Superior temporal gyrus (tissue), 1 donor: ENCODE measurements around the gene BCL2.
A peak's percentile ranks its signal among the peaks of the same experiment; 100 is the strongest.

ENCODE experiments used
- DNase-seq: peaks from one replicate; pipeline ENCODE4 v3.0.0-alpha.2; 2016; ENCODE audit errors: extremely low spot score

BCL2 gene

DNA sequence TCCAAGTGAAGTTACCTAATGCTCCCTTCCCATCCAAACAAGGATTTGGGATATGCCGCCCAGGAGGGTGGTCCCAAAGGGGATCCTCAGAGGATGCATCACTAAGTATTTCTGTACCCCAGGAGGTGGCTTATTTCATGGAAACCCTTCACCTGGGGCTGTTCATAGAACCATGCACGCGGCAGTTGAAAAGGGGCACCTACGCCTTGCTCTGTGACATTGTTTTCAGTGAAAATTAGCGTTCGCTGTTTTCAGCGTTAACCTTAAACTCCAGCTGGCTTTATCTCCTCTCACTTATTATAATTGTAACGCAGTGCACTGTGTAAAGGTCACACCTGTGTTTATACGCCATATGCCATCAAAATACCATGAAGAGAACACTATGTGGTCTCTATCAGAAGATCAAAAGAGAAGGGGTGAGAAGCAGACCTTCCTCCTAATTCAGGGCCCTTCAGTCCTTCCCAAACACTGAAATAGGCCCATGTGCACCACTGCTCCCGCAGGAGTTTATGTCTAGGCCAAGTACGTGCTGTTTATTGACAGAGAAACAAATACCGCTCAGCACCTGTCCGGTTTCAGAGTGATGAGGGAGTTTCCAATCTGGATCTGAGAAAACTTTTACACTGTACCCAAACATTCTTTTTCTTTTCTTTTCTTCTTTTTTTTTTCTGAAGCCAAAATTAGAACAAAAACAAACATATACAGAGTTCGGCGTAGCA is 162.1 kb downstream of the BCL2 start:
- no peak for DNase-seq

DNA sequence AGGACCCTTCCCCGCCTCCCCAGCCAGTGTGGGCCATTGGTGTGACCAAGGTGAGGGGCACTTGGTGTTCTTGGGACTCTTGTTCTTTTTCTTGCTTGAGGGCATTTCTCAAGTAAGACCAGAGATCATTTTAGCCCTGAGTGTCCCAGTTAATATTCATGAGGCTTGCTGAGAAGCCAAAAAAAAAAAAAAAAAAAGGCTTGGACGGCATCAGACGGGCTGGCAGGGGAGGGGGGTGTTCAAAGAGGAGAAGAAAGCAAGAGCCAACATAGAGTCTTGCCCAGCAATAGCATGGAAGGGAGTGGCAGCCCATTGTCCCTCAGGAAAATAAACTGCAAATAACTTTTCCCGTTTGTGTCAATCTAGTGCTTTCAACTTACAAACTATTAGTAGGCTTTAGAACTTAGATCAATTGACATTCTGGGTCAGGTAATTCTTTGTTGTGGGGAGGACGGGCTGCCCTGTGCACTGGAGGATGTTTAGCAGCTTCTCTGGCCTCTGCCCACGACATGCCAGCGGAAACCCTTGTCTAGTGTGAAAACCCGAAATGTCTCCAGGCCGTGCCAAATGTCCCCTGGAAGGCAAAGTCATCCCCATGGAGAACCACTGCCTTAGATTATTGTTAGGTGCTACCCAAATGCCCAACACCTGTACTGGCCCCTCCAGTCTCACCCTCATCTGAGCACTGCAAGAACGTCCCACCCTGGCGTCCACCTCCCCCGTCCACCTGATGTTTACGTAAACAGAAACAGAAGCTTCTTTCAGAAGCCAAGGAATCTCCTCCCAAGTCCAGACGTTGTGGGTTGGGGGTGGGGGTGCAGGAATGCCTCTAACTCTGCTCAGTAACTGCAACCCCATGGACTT is 163.4 kb downstream of the BCL2 start:
- no peak for DNase-seq

DNA sequence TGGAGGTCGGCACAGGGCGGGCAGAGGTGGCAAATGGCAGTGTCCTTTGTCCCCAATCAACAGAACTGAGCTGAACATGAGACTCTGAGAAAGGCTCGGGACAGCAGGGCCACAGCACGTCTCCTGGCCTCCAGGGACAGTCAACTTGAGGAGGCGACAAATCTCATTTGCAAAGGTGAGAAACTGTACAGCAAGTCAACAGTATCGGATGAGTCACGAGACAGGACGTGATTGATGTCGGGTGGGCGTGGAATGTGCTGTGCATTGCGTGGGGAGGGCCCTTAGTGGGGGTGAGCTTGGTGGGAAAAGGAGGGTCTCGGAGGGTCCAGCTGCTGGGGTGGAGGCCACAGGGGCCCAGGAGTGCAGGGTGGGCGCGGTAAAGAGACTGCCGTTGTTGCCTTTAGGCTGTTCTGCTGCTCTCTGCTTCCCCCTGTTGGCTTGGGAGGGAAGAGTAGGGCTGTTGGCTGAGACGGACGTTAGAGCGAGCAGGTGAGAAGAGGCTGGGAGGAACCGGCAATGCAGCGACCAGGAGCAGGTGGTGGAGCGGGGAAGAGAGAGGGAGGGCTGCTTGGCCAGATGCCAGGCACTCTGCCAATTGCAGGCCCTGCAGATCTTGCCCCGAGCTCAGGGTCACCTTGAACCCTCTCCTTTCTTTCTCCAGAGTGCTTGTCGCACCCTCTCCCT is 164.3 kb downstream of the BCL2 start:
- DNase-seq, result peak; percentile 53

DNA sequence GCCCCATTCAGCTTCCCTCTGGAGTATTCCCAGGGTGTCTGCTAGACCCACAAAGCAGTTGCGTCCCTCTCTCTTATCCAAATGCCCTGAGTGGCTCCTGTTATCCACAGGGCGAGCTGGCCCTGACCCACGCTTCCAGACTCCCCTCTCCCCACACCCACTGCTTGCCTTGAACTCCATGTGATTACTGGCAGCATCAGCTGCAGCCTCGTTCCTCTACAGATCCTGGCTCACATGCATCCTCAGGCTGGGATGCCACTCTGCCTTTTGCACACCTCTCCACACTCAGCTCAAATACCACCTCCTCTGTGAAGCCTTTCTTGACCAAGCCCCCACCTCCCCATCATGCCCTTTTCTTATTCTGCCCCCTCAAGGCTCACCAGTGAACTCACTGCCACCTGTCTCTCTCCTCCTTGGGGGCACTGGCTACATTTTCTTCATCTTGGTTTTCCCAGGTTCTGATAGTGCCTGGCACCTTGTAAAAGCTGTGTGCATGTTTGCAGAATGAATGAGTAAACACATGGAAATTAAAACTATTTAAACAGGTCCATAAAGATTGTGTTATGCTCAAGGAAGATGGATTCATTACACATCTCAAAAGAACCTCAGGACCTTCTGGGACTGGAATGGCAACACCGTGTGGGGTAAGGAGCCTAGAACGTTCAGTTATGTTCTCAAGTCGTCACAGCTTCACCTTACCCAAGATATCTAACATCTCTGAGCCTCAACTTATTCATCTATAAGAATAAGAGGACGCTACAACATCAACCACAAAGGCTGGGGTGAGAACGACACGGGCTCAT is 165.0 kb downstream of the BCL2 start:
- DNase-seq, result no peak

DNA sequence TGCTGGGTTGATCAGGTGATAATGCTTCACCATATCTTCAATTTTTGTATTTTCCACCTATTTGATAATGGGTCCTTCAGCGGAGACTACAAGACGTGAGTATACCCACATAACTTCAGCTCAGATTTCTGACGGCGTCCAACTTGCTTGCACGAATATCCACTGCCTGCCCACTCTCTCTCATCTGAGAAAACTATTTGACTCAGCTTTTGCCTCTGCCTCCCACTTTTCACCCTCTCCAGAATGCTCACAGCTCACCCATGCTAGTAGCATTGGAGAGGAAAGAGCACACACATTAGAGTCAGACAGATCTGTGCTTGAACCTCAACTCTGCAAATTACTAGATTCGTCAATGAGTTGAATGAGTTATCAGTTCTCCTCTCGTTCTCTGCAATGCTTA is 166.8 kb downstream of the BCL2 start:
- no peak for DNase-seq

DNA sequence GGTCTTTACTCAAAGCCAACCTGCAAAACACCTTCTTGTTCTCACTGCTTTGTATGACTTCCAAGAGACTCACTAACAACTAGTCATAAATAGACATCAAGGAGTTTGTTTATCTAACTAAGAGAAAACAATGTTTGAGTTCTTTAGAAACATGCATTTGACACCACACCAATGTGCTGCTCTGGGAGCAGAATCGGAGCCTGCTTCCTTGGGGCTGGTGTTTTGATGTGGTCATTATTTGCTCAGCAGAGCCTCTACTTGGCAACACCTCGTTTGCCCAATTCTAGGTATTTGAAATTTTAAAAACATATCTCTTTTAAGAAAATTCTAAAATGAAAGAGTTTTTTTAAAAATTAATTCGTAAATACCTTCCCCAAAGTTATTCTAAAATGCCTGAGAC is 167.5 kb downstream of the BCL2 start:
- no peak for DNase-seq

DNA sequence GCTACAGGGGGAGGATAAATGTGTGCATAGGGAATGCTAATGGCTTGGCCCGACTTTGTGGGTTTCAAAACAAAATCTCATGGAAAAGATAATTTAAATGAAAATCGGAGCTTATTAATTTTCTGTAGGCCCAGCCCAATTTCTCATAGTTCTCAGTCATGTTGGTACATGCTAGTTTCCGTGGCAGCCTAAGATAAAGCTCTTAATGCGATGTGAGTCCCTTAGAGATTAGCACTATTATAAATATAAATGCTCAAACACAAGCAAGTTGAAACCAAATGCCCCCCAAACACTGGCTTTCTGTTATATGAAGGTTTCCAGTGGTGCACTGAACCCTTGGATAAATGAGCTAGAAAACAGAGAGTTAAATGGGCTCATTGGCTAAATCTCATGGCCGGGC is 168.0 kb downstream of the BCL2 start:
- DNase-seq, result no peak

DNA sequence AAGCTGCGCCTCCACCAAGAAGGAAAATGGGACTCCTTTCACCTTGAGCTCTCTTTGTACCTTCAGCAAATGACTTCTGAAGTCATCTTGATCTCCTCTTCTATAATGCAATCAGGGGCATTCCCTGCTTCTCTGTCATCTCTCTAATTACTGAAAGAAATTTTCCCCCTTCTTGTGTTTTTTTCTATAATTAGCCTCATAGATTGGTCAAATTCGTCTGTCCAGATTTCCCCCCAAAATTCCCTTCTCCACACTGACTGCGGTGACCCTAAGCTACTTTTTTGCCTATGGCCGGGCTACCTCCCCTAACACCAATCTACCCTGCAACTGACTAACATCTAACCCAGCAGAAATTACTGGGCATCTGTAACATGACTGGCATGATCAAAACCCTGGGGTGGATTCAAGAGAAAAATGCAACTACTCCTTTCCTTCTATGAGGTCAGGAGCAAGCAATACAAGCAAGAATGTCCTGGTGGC is 168.6 kb downstream of the BCL2 start:
- no peak for DNase-seq

DNA sequence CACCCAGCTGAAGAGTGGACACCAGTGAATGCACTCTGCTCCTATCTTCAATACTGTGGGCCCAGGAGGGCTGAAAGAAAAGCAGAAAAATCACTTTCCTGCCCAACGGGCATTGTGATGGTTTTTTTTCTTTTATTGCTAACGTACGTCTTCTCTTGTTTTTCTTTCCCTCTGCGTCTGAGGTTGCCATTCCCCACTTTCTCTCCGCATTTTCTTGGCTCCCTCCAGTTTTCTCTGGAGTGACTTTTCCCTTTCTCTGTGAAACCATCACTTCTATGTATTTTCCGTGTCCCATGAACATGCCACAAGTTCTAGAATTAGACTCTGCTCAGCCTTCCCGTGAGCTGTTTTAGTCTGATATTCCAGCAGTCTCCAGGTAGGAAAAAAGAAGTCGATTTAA is 169.2 kb downstream of the BCL2 start:
- DNase-seq, result no peak

DNA sequence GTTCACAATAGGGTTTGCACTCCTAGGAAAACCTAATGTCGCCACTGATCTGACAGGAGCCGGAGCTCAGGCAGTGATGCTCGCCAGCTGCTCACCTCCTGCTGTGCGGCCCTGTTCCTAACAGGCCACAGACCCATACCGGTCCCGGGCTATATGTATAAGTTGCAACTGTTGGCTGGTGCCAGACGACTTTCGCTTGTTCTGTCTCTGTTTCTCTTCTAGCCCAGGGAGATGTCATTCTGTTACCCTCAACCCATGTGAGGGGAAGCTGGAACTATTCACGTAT is 170.3 kb downstream of the BCL2 start:
- DNase-seq, result no peak

DNA sequence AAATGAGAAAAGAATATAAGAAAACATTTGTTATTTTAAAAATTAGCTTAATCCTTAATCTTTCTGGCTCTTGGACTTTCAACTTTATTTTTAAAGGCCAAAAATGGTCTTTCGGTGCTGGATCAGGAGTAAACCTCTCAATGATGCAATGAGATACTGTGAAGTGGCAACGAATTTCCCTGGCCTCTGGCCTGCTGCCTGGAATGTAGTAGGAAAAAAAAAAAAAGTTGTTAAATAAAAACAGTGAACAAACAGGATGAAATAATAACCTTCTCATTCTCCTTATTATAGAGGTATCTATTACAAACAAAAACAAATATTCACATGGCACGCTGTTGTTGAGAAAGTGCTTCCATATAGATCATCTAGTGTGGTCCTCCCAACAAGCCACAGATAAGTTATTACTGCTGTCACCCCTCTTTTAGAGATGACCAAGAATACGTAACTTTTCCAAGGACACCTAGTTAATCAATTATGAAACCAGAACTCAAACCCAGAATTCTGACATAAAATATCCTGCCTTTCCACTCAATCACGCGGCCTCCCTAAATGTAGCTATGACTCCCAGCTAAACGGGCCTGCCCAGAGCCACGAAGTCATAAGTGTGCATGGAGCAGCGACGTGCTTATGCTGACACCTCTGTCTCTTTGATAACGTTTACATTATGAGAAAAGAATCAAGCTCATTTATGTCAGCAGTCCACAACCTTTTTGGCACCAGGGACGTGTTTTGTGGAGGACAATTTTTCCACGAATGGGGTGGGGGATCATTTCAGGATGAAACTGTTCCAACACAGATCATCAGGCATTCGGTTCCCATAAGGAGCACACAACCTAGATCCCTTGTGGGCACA is 170.9 kb downstream of the BCL2 start:
- DNase-seq, result no peak

DNA sequence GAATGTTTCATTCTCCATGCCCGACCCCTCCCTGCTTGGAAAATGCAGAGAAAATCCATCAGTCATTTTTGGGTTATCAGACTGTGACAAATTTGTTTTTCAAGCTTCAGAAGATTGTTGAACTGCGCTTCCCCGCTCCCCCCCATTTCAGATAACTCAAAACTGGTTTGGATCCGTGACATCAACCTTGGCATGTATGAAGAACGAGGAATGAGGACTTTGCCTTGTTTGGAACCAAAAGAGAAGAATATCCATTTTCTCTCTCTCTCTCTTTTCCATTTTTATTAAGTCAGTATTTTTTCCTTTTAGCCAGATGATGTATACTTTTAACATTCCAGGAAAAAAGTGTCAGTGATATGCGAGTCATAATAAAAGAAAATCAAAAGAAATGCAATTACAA is 171.6 kb downstream of the BCL2 start:
- DNase-seq, result no peak

DNA sequence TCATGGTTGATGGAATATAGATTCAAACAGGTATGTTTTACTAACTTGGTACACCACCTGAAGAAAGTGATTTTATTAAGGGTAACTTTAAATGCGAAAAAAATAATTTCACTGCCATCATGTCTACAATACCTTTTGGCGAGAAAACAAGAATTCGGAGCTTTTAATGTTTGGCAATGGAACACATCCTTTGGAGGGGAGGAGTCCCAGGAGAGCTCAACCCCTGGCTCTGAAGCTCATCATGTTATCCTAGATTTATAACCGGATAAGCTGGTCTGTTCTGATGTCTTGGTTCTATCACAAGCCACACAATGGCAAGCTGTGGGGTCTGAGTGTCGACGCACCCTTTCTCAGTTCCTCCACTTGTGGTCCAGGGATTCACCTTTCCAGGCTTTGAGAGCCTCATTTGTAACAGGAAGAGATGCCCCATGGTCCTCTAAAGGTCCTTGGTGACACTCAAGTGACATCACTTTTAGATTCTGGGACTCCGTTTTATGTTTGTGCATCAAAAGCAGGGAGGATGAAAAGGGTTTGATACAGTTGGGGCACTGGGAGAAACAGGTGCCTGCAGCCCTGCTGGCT is 172.7 kb downstream of the BCL2 start:
- DNase-seq, result no peak

DNA sequence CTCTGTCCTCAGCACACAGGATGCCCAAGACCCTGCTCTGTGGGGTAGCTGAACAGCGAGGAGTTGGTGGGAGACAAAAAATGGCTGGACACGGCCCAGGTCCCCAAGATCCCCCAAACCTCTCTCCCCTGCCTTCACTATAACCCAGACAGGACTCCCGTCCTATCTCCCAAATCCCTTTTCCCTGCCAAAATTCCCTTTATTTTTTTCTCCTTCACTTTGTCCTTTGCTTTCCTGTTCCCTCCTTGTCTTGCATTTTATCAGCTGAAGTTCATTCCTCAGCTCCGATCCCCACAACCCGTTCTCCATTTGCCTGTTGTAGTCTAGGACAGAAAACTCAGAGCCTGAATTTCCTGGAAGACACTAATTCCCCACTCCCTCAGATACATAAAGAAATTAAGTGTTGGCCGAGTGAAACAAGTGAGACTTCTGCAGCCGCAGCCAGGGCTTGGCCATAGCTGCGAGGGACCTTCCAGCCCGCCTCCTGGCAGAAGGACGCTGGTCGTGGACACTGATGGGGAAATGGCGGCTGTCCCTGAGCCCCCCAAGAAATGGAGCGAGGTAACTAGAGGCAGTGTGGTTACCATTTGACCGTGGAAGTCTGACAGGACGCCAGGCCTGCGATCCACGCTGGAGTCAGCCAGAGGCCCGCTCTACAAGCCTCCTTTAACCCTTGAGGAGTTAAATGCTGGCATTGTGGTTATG is 173.6 kb downstream of the BCL2 start:
- DNase-seq, result no peak

DNA sequence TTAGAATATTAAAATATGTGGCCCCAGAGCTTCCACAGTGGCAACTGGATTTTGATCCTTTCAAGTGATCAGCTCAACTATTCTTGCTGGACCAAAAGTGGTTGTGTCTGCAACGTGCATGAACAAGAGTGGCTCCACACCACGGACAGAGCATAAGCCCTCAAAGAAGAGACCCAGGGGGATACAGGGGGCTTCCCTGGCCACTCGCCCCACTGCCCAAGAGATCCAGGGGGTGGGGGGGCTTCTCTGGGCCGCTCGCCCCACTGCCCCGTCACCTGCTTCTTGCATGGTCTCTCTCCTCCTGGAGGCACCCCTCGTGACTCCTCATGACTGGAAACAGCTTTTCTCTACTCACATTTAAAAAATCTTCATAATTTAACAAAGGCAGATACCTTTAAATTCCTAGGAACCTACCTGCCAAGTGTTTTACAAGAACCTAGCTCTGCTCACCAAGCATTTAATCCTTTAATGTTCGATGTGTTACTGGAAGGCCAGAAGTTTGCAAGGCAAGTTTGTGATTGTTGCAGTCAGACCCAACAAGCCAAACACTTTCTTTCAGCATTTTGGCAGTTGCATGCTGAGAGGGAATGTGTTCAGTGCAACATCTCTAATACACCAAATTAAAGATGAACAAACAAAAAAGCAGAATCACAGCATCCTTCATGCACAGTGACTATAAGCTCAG is 174.3 kb downstream of the BCL2 start:
- no peak for DNase-seq

DNA sequence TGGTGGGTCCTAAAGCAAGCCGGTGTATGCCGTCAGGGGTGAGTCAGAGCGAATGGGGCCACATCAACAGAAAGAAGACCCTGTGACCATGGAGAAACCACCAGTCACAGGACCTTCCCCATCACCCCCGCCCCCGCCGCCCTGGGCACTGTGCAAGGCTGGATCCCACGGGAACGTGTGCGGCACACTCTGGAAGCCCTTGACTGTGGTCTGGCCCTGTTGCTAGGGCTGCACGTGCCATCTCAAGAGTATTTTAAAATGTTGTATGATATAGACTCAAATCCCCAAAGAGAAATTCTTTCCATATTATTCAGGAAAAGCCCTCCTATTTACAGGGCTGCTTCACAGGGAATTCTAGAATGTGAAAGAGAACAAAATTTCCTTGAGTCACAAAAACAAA is 174.8 kb downstream of the BCL2 start:
- DNase-seq, result no peak

DNA sequence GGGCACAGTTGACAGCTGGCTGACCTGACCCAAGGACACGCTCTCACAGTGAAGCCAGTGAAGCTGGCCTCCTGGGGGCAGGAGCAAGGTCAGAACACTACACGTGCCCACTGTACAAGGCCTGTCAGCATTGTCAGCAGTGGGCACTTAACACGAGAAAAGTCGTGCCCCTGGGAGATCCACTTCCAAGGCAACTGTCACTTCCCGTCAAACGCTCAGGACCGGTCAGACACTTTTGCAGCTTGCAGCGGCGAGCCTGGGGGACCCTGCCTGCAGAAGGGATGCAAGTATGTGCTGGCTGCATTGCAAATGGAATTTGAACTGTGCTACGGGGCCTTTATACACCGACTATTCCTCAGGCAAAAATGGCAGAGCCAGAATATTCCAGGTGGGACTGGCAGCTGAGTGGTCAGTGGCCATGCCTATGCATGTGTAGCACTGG is 176.2 kb downstream of the BCL2 start:
- no peak for DNase-seq

DNA sequence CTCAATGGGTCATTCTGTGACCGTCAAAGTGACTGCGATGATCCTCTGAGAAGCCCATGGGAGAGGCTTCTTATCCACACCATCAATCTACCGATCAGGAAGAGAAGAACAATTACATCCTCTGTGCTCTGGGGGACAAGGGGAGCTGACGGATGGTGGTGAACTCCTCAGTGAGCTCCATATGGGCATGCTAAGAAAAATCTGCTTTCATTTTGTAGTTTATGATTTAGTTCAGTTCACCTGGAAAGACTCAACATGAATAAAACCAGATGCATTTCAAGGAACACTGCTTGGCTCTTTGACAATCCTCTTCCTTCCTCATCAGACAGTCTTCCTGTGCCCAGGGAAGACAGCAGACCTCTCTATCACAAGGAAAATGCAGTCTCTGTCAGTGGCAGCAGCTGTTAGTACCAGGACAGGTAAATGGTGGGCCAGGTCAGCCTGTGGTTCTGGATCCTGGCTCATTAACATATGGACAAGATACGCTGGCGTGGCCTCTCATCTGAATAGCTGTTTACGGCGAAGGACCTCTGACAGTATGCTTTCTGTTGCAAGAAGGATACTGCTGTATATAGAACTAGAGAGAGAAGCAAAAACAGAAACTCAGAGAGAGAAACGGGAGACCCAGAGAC is 176.9 kb downstream of the BCL2 start:
- DNase-seq, result no peak

DNA sequence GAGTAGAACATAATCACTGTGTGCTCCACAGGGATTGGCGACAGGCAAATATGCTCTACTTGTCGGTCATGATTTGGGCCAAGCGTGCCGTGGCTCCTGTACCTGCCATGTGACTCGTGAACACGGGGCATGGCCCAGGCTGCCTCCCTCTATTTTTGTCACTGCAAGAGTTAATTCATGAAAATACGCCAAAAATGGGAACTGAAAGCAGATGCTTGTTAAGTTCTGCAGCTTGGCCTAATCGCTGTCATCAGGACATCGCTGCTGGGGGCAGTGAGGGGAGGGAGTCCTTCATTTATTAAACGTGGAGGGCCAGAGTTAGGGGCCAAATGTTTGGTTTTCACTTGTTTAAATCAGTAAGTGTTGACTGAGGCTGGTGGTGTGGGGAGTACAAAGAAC is 177.8 kb downstream of the BCL2 start:
- no peak for DNase-seq
